Activated gamma-delta T cell treated with Interleukin-2 at 50 U/mL for 16 hours (primary cell): ENCODE data around the gene ASCL3.
"Not testable (repeated sequence)": the region's sequence is repeated elsewhere in the genome, so short reads cannot be mapped to it uniquely, and the experiment has no call there.

ENCODE experiments used
- DNase-seq: peaks from one replicate; pipeline ENCODE4 v3.0.0-alpha.2; 2020

The ASCL3 gene

DNA sequence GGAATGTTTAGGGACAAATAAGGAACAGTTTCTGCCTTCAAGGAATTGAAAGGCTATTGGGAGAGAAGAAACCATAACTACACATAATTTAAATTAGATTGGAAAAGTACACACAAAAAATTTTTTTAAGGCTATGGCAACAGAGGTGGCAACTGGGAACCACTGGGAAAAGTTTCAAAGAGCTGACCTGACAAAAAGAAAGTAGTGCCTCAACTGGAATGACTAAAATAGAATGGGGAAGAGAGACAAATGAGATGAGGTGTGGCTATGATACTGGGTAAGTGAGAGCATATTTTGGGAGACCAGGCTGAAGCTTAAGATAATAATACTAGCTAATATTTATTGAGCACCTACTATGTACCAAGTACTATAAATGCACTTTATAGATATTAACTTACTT, 34.7 kb downstream of the ASCL3 start:
- DNase-seq: no peak

DNA sequence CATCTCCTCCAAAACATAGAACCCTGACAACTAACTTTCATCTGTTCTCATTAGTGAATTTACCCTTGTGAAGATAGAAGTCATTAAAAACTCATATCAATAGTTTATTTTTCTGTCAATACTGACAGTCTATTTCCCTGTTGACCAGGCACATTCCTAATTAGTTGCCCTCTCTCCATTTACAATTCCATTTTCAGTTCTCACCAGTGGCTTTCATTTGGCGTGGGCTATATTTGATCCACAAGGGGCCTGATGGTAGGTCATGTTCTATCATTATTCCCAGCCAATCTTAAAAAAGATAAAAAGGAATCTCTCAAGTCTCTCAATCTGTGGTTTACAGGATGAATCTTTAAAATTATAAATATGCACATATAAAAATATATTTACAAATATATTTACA, 35.7 kb downstream of the ASCL3 start:
- DNase-seq: no peak

DNA sequence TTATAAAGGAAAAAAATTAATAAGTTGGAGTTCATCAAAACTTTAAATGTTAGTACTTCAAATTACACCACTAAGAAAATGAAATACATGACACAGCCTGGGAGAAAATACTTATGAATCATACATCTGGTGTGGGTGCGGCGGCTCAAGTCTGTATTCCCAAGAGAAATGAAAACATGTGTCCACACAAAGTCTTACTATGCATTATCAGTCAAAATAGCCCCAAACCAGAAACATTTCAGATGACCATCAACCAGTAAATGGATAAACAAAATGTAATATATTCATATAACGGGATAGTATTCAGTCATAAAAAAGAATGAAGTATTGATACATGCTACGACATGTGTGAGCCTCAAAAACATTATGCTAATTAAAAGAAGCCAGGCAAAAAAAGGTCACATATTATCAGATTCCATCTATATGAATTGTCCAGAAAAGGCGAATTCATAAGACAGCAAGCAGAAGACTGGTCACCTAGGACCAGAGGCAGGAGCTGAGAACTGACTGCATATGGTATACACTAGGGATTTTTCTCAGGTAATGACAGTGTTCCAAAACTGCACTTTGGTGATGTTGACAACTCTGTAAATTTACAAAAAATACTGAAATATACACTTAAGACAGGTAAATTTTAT, 37.2 kb downstream of the ASCL3 start:
- no peak for DNase-seq

DNA sequence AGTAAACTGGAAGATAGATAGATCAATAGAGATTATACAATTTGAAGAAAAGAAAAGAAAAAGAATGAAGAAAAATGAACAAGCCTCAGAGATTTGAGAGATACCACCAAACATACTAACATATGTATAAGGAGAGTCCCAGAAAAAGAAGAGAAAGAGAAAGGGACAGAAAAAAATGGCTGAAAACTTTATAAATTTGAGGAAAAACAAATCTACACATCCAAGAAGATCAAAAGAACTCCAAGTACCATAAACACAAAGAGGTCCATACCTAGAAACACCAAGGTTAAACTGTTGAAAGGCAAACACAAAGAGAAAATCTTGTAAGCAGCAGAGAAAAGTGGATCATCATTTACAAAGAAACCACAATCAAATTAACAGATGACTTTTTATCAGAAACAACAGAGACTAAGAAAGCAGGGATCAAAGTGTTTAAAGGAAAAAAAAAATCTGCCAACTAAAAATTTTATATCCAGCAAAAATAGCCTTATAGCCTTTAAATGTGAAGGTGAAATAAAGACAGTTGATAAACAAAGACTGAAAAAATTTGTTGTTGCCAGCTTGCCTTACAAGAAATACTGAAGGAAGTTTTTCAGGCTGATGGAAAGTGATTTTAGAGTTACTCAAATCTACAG, 43.6 kb downstream of the ASCL3 start:
- DNase-seq: no peak

DNA sequence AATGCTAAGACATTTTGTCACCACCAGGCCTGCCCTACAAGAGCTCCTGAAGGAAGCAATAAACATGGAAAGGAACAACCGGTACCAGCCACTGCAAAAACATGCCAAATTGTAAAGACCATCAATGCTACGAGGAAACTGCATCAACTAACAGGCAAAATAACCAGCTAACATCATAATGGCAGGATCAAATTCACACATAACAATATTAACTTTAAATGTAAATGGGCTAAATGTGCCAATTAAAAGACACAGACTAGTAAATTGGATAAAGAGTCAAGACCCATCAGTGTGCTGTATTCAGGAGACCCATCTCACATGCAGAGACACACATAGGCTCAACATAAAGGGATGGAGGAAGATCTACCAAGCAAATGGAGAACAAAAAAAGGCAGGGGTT, 51.6 kb downstream of the ASCL3 start:
- DNase-seq: not testable (repeated sequence)
